Stimulated activated CD4-positive, alpha-beta T cell treated with anti-CD3 and anti-CD28 coated beads, Interleukin-4, amount 100 ng/mL, for 24 hours (primary cell): Measurements from ENCODE around the gene MARCHF10.
"Not testable (repeated sequence)": the region's sequence is repeated elsewhere in the genome, so short reads cannot be mapped to it uniquely, and the experiment has no call there.

Source experiments
- DNase-seq: peaks from one replicate; pipeline ENCODE4 v3.0.0-alpha.2; 2020

MARCHF10 gene

DNA sequence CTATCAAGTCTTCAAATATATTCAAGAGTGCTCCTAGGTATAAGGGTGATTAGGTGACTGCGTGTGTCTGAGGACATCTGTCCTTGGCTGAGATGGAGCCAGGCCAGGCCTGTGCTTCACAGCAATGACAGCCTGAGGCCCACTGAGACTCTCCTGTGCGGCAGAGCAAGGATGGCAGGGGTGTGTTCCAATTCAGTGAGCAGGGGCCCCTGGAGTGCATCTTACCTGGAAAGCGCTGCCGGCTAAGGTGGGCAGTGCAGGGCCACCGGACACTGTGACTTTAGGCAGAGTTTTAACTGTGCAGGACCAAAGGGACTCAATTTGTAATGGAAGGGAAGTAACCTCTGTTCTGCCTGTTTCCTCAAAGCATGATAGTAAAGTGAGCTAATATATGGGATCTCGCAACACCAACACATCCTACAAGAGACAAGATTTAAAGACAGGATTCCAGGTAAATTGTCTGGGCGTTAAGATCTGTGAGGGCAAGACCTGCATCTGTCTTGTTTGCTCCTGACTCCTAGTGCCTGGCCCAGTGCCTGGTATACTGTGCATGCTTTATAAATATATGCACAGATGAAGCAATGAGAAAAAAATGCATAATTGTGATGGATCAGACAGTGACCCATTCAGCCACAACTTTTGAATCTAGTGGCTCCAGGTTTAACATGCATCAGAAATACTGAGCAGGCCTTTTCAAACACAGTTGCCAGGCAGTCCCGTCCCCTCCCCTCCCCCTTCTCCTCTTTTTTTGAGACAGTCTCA is 93.9 kb downstream of the MARCHF10 start:
- DNase-seq, result no peak

DNA sequence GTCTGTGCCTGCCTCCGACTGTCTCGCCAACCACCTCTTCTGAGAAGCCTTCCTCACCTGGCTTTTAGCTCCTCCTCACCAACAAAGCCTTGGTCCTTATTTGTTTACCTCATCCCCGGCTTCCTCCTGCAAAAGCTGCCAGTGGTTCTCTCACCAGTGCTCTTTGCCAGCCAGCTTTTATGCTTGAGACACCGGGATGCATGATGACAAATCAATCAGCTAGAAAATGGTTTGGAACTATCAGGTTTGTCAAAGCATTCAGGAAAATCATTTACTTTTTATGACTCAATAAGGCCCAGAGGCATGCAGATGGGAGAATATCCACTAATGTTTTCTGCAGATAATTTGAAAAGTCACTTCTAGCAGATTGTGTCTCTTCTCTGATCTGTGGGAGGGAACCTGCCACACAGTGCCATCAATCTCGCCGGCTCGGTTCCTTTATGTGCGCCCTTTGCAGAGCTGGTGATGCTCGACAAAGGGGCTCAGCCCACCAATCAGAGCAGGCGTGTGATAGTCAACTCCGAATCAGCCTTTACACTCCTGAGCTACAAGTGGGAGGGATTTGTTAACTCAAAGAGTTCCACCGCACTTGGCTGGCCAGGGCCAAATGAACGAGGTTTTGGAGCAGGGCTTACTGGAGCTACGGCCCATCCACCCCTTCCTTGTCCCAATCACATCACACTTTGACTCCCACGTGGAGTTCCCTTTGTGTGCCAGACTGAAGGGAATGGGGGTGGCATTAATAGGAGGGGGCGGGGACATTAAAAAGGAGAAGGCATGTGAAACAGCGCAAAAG is 94.8 kb downstream of the MARCHF10 start:
- no peak for DNase-seq

DNA sequence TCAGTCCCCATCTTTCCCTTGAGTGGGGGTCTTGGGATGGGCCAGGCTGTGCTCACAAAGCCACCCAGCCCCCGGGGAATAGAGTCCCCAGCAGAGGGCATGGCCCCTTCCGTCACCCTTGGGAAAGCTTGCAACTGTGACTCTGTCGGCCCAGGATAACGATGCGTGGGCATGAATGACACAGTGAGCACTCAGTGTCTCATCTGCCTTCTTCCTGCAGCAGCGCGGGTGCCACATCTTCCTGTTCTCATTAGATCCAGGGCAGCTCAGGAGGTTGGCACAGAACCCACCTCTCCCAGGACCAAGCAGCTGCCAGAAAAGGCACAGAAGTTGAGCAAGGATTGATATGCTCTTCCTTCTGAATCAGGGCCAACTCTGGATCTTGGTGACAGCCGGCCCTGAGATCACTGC is 95.9 kb downstream of the MARCHF10 start:
- no peak for DNase-seq

DNA sequence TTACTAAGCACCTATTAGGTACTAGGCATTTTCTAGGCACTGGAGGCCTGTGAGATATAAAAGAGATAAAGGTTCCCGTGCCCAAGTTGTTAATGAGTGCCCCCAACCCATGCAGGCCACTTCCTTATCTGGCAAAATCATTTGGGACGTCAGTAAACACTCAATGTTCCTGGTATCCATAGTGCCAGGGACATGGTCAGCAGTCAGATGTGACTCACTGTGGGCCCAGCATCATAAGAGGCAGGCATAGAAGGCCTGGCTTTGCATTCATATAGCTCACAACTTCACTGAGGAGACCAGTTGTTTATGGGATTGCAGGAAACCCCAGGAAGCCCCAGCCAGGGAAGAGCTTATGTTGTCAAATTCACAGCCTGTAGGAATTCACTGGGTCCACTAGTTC is 99.5 kb downstream of the MARCHF10 start:
- no peak for DNase-seq

DNA sequence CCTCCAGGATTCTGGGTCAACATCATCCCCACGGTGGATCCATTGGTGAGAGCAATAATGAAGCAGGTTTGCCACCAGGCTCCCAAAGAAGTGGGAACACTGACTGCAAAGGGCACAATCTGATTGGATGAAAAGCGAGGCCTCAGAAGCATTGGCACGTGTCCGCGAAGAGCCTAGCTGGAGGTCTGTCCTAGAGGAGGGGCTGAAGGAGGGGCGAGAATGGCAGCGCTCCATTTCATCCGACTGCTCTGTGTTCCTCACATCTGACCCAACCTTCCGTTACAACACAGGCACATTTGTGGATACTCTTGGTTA is 100.7 kb downstream of the MARCHF10 start:
- DNase-seq, result no peak

DNA sequence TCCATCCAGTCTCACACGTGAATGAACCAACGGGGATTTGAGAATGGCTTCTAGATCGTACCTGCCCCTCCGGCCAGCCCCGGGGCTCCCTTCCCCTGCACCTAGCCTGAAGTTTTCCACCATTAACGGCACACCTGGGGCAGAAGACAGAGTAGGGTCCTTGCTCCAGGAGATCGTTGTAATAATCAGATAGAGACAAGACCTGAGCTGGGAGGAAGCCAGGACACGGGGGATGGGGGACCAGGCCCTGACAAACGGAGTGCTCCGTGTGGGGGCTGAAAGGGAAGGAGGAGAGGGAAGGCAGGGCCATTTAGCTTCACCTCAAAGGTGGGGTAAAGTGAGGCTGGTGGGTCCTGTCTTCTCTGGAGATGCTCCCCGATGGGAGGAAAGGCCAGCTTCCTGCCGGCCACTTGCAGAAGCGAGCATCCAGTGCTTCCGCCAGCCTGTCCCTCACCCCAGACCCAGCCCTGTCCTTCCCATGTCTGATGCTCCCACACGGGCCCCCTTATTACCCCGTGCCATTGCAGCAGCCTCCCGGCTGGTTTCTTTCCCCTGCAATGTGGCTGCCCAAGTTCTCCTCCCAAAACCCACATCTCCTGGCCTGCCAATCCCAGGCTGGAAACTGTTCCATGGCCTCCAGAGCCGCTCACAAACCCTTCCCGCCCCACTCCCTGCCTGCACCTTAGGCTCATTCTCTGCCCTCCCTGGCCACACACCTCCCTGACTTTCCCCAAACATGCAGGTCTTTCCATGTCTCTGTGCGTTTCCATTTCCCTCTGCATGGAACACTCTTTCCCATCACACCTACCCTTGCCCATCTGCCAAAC is 101.3 kb downstream of the MARCHF10 start:
- DNase-seq, result no peak

DNA sequence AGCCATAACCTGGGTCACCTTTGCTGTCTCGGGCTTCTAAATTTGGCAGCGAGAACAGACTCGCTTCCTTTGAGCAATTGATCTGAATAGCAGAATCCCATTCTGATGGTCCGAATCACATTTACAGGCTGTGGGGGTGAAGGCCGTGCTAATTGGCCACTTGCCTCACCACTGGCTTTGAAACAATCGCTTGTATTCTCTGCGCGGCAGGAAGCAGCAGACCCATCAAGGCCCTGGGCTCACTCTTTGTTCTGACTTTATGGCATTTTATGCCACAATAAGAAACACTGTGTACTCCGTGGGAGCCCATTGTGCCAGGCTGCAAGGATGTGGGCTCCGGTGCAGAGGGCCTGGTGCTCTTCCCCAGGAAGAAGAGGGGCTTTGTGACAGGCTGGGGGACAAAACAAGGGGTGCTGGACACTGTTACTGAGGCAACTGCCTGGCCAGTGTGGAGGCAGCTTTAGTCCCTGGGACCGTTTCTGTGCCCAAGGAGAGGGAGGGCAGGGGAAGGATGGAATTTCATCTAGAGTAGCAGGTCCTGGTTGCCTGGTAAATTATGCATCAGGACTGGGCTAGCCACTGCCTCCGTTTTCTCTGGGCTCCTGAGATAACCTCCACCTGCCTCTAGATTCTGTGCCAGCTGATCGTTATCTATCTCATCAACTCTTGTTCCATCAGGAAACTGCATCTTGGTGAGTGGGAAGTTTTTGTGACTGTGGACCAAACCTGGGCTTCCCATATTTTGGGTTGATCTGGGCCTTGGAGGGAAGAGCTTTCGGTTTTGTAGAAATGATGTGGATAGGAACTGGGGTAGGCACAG is 102.1 kb downstream of the MARCHF10 start:
- DNase-seq, result no peak

DNA sequence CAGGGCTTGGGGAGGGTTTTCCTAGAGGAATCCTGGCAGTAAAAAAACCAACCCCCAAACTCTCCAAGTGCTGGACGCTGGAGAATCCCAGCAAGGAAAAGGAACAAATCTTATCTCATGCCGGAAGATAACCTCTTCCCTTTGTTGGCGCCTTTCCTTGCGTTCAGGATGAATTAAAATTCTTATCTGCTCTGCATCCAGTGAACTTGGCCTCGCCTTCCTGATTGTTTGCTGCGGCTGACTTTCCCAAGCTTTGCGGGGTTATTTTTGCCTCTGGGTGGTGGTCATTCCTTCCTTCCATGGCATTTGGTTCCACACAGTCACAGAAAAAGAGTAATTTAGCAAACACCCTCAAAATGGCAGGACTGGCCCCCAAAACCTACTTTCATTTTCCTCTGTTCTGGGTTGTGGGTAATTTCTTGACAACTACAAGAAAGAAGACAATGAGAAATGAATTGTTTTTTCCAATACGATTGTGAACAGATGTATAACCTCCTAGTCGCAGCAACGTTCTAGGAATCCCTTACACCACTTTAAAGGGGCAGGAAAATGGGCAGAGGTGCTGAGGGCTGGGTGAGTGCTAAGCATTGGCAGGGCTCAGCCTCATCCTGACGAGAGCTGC is 102.8 kb downstream of the MARCHF10 start:
- DNase-seq, result no peak

DNA sequence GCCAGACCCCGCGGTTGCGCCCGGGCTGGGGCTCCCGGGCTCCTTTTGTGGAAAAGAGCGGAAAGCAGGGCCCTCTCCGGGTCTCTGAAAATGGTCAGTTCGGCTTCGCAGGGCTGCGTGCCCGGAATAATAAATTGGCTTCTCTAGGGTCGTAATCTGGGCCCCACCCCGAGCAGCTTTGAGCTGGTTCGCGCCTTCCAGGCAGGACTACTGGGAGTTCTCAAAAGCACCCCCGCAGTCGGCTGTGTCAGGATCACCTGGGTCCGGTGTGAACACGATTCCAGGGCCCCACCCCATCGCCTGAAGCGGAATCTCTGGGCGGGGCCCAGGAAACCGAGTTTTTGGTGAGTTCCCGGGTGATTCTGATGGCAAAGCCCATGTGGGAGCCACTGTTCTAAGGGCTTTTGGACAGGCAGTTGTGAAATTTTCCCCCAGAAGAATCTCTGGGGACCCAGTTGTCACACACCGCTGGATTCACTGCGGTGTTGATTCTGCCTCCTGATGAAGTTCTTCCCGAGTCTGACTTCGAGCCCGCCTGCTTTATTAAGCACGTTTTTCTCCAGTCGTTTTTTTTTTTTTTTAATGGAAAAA is 103.6 kb downstream of the MARCHF10 start:
- DNase-seq, result no peak

DNA sequence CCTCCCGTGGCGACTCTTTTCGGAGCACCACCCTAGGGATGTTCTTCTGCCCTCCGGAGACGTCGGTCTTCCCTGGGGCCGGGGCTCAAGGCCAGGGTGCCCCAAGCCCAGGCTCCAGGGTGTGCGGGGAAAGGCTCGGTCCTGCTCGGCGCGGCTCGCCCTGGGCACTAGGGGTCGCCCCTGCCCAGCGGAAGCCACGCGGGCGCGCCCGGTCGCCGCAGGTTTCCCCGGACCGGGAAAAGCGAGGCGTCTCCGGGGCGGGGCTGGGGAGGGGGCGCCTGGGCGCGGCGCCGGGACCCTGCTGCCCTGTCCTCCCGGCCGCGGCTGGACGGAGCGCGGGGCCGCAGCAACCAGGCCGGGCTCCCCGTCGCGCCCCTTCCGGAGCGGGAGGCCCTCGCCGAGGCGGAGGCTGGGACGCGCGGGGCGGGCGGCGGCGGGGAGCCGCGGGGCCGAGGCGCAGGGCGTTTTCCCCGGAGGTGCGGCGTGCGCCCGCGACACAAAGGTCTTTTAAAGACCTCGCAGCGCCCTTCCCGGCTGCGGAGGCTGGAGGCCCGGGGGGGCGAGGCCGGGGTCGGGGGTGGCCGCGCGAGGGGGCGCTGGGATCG is 104.2 kb downstream of the MARCHF10 start:
- DNase-seq, result peak; percentile 69

DNA sequence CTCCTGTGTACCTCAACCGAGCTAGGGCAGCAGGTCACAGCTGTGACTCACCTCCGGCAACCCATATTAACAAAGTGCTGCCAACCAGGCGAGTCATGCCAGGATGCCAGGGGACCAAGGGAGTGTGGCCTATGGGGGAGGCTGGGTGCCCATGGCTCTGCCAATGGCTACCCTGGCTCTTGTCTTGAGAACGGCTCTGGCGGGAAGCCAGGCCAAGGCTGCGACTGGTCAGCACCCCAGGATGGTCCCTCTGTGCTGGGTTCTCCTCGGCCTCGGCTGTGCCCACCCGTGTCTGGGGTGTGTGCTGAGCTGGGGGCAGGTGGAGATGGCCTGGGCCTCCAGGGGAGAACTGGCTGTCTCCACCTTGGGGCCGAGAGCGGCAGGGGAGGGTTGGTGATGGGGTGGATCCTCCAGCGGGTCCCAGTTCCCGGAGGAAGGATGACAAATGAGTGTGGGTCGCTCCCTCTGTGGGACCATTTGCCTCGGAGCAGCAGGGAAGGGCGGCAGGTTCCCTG is 104.8 kb downstream of the MARCHF10 start:
- DNase-seq, result peak; percentile 10

DNA sequence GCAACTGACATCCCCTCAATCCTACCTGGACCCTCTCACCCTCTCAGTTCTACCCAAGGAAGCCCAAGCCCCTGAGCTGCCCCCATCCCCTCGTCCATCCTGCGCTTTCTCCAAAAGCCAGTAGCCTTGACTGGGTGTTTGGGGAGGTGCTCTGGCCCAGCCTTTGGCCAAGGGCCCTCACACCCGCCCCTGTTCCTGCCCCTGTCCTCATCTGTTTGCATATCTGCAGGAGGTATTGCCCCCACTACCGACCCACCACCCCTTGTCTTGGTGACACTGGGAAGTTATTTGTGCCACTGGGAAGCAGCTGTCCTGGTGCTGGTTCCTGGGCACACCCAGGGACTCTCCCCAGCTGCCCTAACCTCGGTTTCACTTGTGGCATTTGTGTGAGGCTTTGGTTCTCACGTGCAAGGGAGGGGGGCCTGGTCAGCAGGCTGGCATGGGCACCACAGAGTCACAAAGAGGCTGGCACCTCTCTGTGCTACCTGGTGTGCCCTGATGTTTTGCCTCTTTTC is 105.3 kb downstream of the MARCHF10 start:
- DNase-seq, result no peak

DNA sequence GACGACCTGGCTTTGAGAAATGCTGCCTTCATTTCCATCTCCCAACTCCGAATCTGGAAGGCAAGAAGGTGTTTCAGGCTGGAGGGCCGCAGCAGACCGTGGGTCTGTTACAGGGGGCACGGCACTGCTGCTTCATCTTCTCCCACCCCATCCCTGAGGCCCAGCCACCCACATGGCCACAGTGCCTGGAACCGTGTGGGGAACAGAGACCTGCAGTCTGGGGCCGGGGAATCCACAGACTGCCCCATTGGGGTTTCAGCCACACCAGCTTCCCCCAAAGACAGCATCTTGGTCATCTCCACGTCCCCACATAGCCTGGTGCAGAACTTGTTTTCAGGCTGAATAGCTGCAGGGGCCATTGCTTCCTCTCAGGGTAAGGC is 106.4 kb downstream of the MARCHF10 start:
- no peak for DNase-seq

DNA sequence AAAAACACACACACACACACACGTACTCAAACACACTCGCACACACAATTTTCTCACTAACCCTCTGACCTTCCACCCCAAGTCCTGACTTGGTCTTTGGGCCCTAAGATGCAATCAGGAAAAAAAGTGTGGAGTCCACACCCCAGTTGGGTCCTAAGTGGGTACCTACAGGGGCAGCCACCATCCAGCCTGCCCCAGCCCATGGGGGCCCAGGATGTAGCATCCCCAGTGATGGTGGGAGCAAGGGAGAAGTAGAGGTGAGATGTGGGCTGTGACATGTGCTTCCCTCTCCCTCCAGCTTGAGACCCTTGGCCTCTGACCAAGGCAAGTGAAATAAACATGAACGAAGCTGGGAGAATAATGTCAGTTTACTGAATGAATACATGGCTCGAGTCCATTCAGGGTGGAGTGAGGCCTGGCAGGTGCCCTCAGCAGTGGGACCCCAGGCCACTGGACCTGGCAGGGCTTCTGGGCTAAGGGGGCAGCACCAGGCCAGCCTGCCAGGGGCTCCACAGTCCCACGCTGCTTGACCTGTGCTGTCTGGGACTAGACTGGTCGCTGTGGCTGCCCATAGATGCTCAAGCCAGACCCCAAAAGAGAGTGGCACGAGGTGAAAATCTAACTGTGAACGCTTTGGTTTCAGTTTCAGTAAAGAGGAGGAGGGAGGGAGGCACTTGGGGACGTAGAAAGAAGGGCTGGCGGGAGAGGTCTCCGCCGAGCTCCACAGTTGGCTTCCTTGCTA is 107.0 kb downstream of the MARCHF10 start:
- no peak for DNase-seq

DNA sequence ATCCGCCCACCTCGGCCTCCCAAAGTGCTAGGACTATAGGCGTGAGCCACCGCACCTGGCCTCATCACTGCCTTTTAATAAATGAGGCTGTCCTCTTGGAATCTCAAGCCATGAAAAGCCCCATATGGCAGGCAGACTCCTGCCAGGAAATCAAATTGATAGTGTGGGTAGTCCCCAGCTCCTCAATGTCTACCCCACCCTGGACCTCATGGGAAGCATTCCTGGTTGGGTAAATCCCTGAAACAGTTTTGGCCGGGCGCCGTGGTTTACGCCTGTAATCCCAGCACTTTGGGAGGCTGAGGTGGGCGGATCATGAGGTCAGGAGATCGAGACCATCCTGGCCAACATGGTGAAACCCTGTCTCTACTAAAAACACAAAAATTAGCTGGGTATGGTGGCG is 109.7 kb downstream of the MARCHF10 start:
- DNase-seq, result not testable (repeated sequence)

DNA sequence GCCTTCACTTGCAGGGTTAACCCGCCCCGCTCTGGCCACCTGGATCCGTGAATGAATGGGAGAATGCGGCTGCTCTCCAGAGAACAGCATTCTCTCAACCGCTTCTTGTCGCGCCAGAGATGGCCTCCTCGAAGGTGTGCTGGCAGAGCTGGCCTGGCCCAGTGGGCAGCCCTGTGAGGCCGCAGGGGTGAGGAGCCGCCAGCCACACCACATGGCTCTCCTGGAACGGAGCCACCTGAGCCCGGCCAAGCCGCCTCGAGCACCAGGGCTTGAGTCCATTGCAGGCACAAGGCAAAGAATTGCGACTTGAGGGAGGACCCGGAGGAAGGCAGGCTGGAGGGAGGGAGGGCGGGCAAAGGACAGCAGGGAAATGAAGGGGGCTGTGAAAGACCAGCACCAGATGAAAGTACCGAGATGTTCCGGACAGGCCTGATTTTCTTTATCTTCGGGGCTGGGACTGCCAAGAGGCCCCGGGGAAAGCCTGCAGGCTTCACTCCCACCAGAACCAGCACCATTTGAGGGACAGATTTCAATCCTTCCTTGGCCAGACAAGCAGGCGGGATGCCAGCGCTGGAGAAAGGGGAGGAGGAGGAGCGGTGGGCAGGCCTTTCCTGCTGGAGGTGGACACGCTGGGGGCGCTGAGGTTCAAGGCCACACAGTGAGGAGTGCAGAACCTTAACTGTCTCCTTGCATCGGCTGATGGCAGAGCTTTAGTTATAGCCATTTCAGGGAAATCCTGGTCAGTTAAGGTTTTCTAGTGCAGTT is 111.2 kb downstream of the MARCHF10 start:
- no peak for DNase-seq

DNA sequence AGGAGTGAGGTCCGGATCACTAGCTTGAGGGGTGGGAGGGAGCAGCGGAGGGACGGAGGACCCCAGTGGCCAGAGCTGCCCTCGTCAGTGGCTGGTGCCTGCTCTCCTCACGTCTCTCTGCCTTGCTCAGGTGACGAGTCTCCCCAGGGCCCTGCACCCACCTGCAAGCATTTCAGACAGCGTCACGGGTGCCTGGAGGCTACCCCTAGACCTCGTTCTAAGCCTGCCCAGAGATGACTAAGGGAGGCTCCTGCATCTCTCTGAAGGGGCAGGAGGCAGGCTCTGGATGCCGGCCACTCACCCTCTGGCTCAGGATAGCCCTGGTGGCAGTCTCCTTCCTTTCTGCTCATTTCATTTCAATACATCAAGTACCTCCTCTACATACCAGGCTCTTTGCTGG is 111.9 kb downstream of the MARCHF10 start:
- no peak for DNase-seq

DNA sequence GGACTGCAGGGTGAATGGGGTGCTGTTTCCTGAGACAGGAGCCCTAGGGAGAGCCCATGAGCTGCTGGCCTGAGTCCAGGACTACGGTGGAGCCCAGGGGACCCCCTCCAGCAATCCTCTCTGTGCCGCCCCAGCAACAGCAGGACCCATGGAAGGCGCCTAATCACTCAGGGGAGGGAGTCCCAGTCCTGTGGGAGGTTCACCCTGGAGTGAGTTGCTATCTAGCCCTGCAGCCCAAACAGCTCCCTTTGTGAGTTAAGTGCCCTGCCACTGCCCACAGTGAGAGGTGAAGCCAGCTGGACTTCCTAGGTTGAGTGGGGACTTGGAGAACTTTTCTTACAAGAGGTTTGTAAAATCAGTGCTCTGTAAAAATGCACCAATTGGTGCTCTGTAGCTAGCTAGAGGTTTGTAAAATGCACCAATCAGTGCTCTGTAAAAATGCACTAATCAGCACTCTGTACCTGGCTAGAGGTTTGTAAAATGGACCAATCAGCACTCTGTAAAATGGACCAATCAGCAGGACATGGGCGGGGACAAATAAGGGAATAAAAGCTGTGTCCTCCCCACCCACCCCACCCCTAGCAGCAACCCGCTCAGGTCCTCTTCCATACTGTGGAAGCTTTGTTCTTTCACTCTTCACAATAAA is 112.9 kb downstream of the MARCHF10 start:
- DNase-seq, result not testable (repeated sequence)
